H1 (cell line): Measurements from ENCODE around the gene TMEM161B. TPM values are rescaled to one million over a fixed set of nuclear protein-coding genes. Genes with fewer than 3 reads are reported as not detected.

ENCODE experiments used
- CEBPB ChIP-seq: IDR thresholded peaks from 2 replicates; pipeline ENCODE4 v1.6.1; 2012; ENCODE audit warnings: low read depth, low read length
- GTF2F1 ChIP-seq: IDR thresholded peaks from 2 replicates; pipeline ENCODE4 v1.6.1; 2012; ENCODE audit warnings: low read depth, low read length, improper control_type of control experiment, borderline replicate concordance
- HDAC2 ChIP-seq, 2 experiments: fragments of 300-600 bp in 1 of 2; sonication (generic) in 1 of 2; IDR thresholded peaks; 2 replicates each; pipeline ENCODE4 v1.6.1; 2011 to 2012; ENCODE audit warnings: low read depth in 2 of 2, low read length in 2 of 2, mild to moderate bottlenecking in 2 of 2, moderate library complexity in 2 of 2, borderline replicate concordance in 1 of 2, inconsistent platforms in 1 of 2
- RFX5 ChIP-seq: IDR thresholded peaks from 2 replicates; pipeline ENCODE4 v1.6.1; 2011; ENCODE audit warnings: low read depth, low read length, improper control_type of control experiment, borderline replicate concordance
- SAP30 ChIP-seq: fragments of 300-600 bp; sonication (generic); IDR thresholded peaks from 2 replicates; pipeline ENCODE4 v1.7.1; 2012; ENCODE audit warnings: low read length, moderate library complexity, mild to moderate bottlenecking, inconsistent platforms; ENCODE audit not compliant: insufficient read depth, insufficient replicate concordance
- YY1 ChIP-seq: IDR thresholded peaks from 2 replicates; pipeline ENCODE4 v1.6.1; 2011; ENCODE audit warnings: low read depth, mild to moderate bottlenecking, low read length
- polyA plus RNA-seq, 7 experiments: library from polyadenylated mRNA; depleted of rRNA in 3 of 7; stranded (reverse) in 5 of 7; unstranded in 2 of 7; fragments of >200 nt in 5 of 7; fragments of 200-250 nt in 2 of 7; gene quantifications; 1 replicate in 5 of 7; 2 replicates in 1 of 7; 4 replicates in 1 of 7; pipeline versions ENCODE4 v1.2.1 to v1.2.3, GENCODE V29; 2011 to 2013; ENCODE audit warnings: missing spikeins in 2 of 7, mixed read lengths in 2 of 7
- total RNA-seq: library from RNA; stranded (reverse); fragmentation: NEBNext Ultra II Directional; extraction: Animal tissue kit (Norgen Biotek cat#: 25700); gene quantifications from 2 replicates; pipeline ENCODE4 v1.2.1, GENCODE V29; 2021

The TMEM161B gene
- total and polyA plus RNA-seq, 2 of the 8 experiments (the other 6 are each of a cell fraction or from before 2014, with no cell fraction given), result 7.4 to 13.8 TPM

DNA sequence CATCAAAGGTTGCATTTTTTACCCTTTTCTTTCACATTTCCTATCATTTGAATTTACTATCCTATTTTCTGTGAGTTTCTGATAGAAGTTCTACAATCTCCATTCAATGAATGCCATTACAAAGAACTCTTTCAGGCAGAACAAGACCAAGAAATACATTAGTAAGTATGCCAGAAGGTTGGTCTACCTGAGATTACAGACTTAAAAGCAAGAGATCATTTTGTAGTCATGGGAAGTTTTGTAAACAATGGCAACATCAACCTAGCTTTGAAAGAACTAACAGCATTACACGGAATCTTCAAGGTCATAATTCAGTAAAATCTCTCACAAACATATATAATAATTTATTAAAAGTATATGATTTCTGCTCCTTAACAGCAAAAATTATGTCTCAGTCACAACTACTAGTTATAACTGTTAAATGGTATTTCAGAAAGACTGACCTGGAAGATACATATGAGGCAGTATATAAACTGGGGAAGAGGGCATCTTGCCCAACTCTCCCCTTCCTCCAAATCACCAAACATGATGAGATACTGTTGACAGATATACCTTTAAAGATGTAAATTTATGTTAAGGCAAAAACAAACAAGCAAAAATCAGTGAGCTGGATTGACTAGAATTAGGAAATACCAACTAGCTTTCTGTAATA, 23.3 kb downstream of the TMEM161B start (continued):
- TF ChIP-seq YY1 (no peak), HDAC2 (IDR thresholded peaks at IDR 0.05; ENCODE audit: borderline replicate concordance in 1 of 2, low read depth in 2 of 2, low read length in 2 of 2) (no peak), SAP30 (no peak), GTF2F1 (no peak), RFX5 (no peak), CEBPB (no peak)
